HEK293 (cell line): Measurements from ENCODE around the gene ALG12.

Source experiments
- CTCF ChIA-PET: fragments of 350-600 bp; formaldehyde crosslinking; extraction: SDS; loops from one replicate; lab custom pipeline; 2021; ENCODE audit warnings: antibody characterized with exemption; lab: Yijun Ruan, JAX
- POLR2A ChIA-PET: fragments of 300-600 bp; formaldehyde crosslinking; extraction: SDS; loops from one replicate; lab custom pipeline; 2020; ENCODE audit warnings: antibody characterized with exemption, inconsistent platforms; lab: Yijun Ruan, JAX
- H3K27ac ChIP-seq: fragments of 200-500 bp; sonication (Bioruptor generic); 2 replicates; pipeline ENCODE4 v1.5.1; 2014; ENCODE audit warnings: low read depth, low read length, control low read depth, inconsistent platforms; ENCODE audit errors: extremely low read depth
- H3K36me3 ChIP-seq, 2 experiments: fragments of 200-500 bp in 1 of 2; sonication (Bioruptor generic) in 1 of 2; 1 replicate in 1 of 2; 2 replicates in 1 of 2; pipeline ENCODE4 v1.5.1; 2014 to 2017; ENCODE audit warnings: inconsistent platforms in 2 of 2, low read length in 2 of 2; ENCODE audit not compliant: control insufficient read depth in 2 of 2, insufficient read depth in 1 of 2
- H3K4me1 ChIP-seq: fragments of 200-500 bp; sonication (Bioruptor generic); 2 replicates; pipeline ENCODE4 v1.5.1; 2014; ENCODE audit warnings: mild to moderate bottlenecking, low read length, inconsistent platforms; ENCODE audit not compliant: control insufficient read depth, insufficient read depth
- H3K4me3 ChIP-seq: 2 replicates; pipeline ENCODE4 v1.5.1; 2011; ENCODE audit warnings: low read depth, mild to moderate bottlenecking, control low read depth, low read length, moderate library complexity
- H3K9me3 ChIP-seq: fragments of 200-500 bp; sonication (Bioruptor generic); 2 replicates; pipeline ENCODE4 v1.5.1; 2014; ENCODE audit warnings: low read depth, low read length, inconsistent platforms; ENCODE audit not compliant: control insufficient read depth, insufficient read depth
- BCL11B ChIP-seq: fragments of 450-650 bp; formaldehyde crosslinking; IDR thresholded peaks from 2 replicates; pipeline ENCODE4 v1.5.1; 2016; ENCODE audit warnings: low read depth, missing biosample characterization, missing genetic modification characterization
- EGR2 ChIP-seq: fragments of 450-650 bp; formaldehyde crosslinking; IDR thresholded peaks from 2 replicates; pipeline ENCODE4 v1.5.1; 2016; ENCODE audit warnings: low read depth, missing biosample characterization, missing genetic modification characterization
- FEZF1 ChIP-seq: fragments of 450-650 bp; formaldehyde crosslinking; IDR thresholded peaks from 2 replicates; pipeline ENCODE4 v1.5.1; 2016; ENCODE audit warnings: missing biosample characterization, missing genetic modification characterization
- MZF1 ChIP-seq: fragments of 450-650 bp; formaldehyde crosslinking; IDR thresholded peaks from 2 replicates; pipeline ENCODE4 v1.5.1; 2017; ENCODE audit warnings: missing biosample characterization, missing genetic modification characterization, borderline replicate concordance
- PRDM6 ChIP-seq: fragments of 450-650 bp; formaldehyde crosslinking; IDR thresholded peaks from 2 replicates; pipeline ENCODE4 v1.5.1; 2017; ENCODE audit warnings: missing biosample characterization, missing genetic modification characterization
- ZBTB17 ChIP-seq: fragments of 450-650 bp; formaldehyde crosslinking; IDR thresholded peaks from 2 replicates; pipeline ENCODE4 v1.5.1; 2016; ENCODE audit warnings: missing biosample characterization, missing genetic modification characterization
- ZBTB49 ChIP-seq: fragments of 450-650 bp; formaldehyde crosslinking; IDR thresholded peaks from 2 replicates; pipeline ENCODE4 v1.5.1; 2016; ENCODE audit warnings: missing biosample characterization, missing genetic modification characterization, low read depth
- ZFHX2 ChIP-seq: fragments of 450-650 bp; formaldehyde crosslinking; conservative IDR thresholded peaks from 2 replicates; pipeline ENCODE4 v1.5.1; 2016; ENCODE audit warnings: missing biosample characterization, missing genetic modification characterization
- ZFP69B ChIP-seq: fragments of 450-650 bp; formaldehyde crosslinking; IDR thresholded peaks from 2 replicates; pipeline ENCODE4 v1.5.1; 2016; ENCODE audit warnings: missing biosample characterization, missing genetic modification characterization
- ZNF19 ChIP-seq: fragments of 450-650 bp; formaldehyde crosslinking; IDR thresholded peaks from 2 replicates; pipeline ENCODE4; 2016; ENCODE audit warnings: missing biosample characterization, missing genetic modification characterization, low read depth
- ZNF433 ChIP-seq: fragments of 450-650 bp; formaldehyde crosslinking; IDR thresholded peaks from 2 replicates; pipeline ENCODE4 v1.5.1; 2016; ENCODE audit warnings: missing biosample characterization, missing genetic modification characterization, low read depth
- ZNF544 ChIP-seq: fragments of 450-650 bp; formaldehyde crosslinking; IDR thresholded peaks from 2 replicates; pipeline ENCODE4 v1.5.0; 2017; ENCODE audit warnings: missing biosample characterization, missing genetic modification characterization
- ZNF785 ChIP-seq: fragments of 450-650 bp; formaldehyde crosslinking; IDR thresholded peaks from 2 replicates; pipeline ENCODE4 v1.5.1; 2016; ENCODE audit warnings: missing biosample characterization, missing genetic modification characterization
- ZSCAN30 ChIP-seq: fragments of 450-650 bp; IDR thresholded peaks from 2 replicates; pipeline ENCODE4 v1.5.1; 2018; ENCODE audit warnings: missing biosample characterization, mild to moderate bottlenecking, missing genetic modification characterization, moderate library complexity
- TF ChIP-seq, protein P1 (sequence below): fragments of 450-650 bp; formaldehyde crosslinking; IDR thresholded peaks from 2 replicates; pipeline ENCODE4 v1.5.1; 2016; ENCODE audit warnings: missing biosample characterization, missing genetic modification characterization
- TF ChIP-seq, protein P2 (sequence below): fragments of 450-650 bp; formaldehyde crosslinking; IDR thresholded peaks from 2 replicates; pipeline ENCODE4 v1.5.1; 2016; ENCODE audit warnings: missing biosample characterization, missing genetic modification characterization

Gene ALG12

GRCh38 chr22:49922926-49923325 lies 4.7 kb upstream of the ALG12 start:
- H3K27ac ChIP-seq, result no peak overlapping the region
- CTCF ChIA-PET, result no interaction called here

GRCh38 chr22:49922484-49922883 lies 4.2 kb upstream of the ALG12 start:
- ChIA-PET POLR2A (no interaction called here), CTCF (no interaction called here)
- no peaks in the 10 kb centered on the region for H3K9me3 ChIP-seq
- peaks cover 0 to 56% of the 10 kb centered on the region in 2 experiments; a peak in 1 of 3 replicates for H3K36me3 ChIP-seq
- no peak overlapping the region for H3K27ac ChIP-seq
- H3K4me1 ChIP-seq, result no peaks in the 10 kb centered on the region
- no peak overlapping the region for H3K4me3 ChIP-seq
- peak; percentile 63; the same call in 1 of the 2 replicates for TF ChIP-seq ZFHX2 (tag by site-specific recombination)
- TF ChIP-seq EGR2 (tag by site-specific recombination), result peak; percentile 49; the same call in 1 of the 2 replicates
- no peak for TF ChIP-seq MZF1

More at GRCh38 chr22:49922926-49923325, 4.7 kb upstream of the ALG12 start:
- Histone ChIP-seq H3K4me3 (no peak overlapping the region), H3K9me3 (no peaks in the 10 kb centered on the region), H3K36me3 (peaks cover 0 to 59% of the 10 kb centered on the region in 2 experiments; a peak in 1 of 3 replicates), H3K4me1 (no peaks in the 10 kb centered on the region)
- POLR2A ChIA-PET, result no interaction called here
- 0 out of 2 replicates have a peak, but pooled peaks have one; percentile 4 for TF ChIP-seq ZFHX2 (tag by site-specific recombination)
- no peak for TF ChIP-seq ZNF19 (tag by site-specific recombination)

DNA sequence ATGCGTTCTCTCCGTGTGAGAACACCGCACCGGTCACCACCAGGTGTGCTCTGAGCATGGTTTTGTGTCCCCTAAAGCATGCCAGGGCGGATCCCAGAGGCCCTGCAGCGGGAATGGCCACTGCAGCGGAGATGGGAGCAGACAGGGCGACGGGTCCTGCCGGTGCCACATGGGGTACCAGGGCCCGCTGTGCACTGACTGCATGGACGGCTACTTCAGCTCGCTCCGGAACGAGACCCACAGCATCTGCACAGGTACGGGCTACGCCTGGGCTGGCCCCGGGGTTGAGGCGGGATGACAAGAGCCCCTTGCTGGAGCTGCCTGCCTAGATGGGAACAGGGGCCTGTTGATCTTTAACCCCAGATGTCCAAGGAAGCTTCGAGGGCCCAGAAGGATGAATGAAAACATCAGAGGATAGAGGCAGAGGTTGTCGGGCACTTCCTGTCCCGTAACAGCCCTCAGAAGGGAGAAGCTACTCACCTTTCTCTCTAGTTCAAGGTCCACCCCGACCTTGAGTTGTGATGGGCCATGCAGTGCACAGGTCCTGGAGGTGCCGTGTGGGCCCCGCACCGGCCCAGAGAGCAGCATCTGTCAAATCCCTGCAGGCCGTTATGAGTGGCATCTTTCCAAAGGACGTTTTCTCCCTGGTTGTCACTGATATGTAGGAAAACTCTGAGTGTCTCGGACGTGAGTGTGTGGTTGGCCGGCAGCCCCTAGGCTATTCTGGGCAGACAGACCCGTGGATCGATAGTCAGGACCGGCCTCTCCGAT lies 3.5 kb upstream of the ALG12 start:
- H3K4me1 ChIP-seq, result no peaks in the 10 kb centered on the region
- H3K27ac ChIP-seq, result no peak overlapping the region
- ChIA-PET POLR2A (no interaction called here), CTCF (interaction anchor here (0.7 kb wide), 2 partner anchors 188 to 770 kb away, joined by 3 read pairs; no protein-coding TSS in a partner anchor)
- TF ChIP-seq, protein P1, sequence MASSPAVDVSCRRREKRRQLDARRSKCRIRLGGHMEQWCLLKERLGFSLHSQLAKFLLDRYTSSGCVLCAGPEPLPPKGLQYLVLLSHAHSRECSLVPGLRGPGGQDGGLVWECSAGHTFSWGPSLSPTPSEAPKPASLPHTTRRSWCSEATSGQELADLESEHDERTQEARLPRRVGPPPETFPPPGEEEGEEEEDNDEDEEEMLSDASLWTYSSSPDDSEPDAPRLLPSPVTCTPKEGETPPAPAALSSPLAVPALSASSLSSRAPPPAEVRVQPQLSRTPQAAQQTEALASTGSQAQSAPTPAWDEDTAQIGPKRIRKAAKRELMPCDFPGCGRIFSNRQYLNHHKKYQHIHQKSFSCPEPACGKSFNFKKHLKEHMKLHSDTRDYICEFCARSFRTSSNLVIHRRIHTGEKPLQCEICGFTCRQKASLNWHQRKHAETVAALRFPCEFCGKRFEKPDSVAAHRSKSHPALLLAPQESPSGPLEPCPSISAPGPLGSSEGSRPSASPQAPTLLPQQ (tag by site-specific recombination), result 0 out of 2 replicates have a peak, but pooled peaks have one; percentile 32
- TF ChIP-seq ZNF19 (tag by site-specific recombination), result no peak
- TF ChIP-seq ZFP69B (tag by site-specific recombination), result 0 out of 2 replicates have a peak, but pooled peaks have one; percentile 50
- H3K9me3 ChIP-seq, result no peaks in the 10 kb centered on the region
- H3K36me3 ChIP-seq, result peaks cover 0 to 55% of the 10 kb centered on the region in 2 experiments; a peak in 1 of 3 replicates
- no peak overlapping the region for H3K4me3 ChIP-seq

DNA sequence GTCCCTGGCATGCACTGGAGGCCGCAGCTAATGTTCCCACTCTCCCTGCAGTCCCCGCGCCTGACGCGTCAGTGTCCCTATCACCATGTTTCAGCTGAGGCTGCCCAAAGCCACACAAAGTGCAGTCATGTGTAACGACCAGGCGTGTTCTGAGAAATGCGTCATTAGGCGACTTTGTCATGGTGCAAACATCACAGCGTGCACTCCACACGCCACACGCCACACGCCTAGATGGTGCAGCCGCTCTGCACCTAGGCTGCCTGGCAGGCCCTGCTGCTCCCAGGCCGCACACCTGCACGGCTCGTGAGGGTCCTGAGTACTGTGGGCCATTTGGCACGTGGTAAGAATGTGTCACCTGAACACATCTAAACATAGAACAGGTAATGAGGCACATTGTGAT lies 2.6 kb upstream of the ALG12 start:
- ChIA-PET CTCF (no interaction called here), POLR2A (no interaction called here)
- TF ChIP-seq ZBTB17 (tag by site-specific recombination), result no peak
- no peak for TF ChIP-seq ZNF785 (tag by site-specific recombination)
- TF ChIP-seq ZBTB49 (tag by site-specific recombination), result no peak
- no peak for TF ChIP-seq FEZF1
- TF ChIP-seq ZSCAN30 (tag by site-specific recombination), result no peak
- TF ChIP-seq ZNF433, result no peak
- TF ChIP-seq, protein P2, sequence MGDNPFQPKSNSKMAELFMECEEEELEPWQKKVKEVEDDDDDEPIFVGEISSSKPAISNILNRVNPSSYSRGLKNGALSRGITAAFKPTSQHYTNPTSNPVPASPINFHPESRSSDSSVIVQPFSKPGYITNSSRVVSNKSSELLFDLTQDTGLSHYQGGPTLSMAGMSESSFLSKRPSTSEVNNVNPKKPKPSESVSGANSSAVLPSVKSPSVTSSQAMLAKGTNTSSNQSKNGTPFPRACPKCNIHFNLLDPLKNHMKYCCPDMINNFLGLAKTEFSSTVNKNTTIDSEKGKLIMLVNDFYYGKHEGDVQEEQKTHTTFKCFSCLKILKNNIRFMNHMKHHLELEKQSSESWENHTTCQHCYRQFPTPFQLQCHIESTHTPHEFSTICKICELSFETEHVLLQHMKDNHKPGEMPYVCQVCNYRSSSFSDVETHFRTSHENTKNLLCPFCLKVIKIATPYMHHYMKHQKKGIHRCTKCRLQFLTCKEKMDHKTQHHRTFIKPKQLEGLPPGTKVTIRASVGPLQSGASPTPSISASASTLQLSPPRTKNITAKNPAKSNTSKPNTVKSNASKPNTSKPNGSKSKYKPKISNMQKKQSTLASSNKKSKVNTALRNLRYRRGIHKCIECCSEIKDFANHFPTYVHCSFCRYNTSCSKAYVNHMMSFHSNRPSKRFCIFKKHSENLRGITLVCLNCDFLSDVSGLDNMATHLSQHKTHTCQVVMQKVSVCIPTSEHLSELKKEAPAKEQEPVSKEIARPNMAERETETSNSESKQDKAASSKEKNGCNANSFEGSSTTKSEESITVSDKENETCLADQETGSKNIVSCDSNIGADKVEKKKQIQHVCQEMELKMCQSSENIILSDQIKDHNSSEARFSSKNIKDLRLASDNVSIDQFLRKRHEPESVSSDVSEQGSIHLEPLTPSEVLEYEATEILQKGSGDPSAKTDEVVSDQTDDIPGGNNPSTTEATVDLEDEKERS (tag by site-specific recombination), result no peak
- TF ChIP-seq ZNF544 (tag by site-specific recombination), result no peak
- no peak for TF ChIP-seq BCL11B (tag by site-specific recombination)
- no peak for TF ChIP-seq PRDM6
- Histone ChIP-seq H3K9me3 (no peaks in the 10 kb centered on the region), H3K36me3 (peaks cover 0 to 51% of the 10 kb centered on the region in 2 experiments; a peak in 1 of 3 replicates), H3K4me1 (no peaks in the 10 kb centered on the region), H3K4me3 (no peak overlapping the region), H3K27ac (no peak overlapping the region)
